A673 (cell line): ENCODE results near the gene MATN1.

Experiments
- EZH2 ChIP-seq: fragments of 200-600 bp; sonication (generic); IDR thresholded peaks from 2 replicates; pipeline ENCODE4 v1.6.1; 2017; ENCODE audit warnings: borderline replicate concordance, low read depth, mild to moderate bottlenecking, mixed read lengths, antibody characterized with exemption, low read length; ENCODE audit not compliant: poor library complexity, severe bottlenecking
- TF ChIP-seq, protein P1 (sequence below): fragments of 300-800, 200-600 bp; sonication (generic); conservative IDR thresholded peaks from 2 replicates; pipeline ENCODE4 v1.5.1; 2017; ENCODE audit warnings: low read depth, mild to moderate bottlenecking, antibody characterized with exemption, low read length, moderate library complexity, mixed read lengths

DNA sequence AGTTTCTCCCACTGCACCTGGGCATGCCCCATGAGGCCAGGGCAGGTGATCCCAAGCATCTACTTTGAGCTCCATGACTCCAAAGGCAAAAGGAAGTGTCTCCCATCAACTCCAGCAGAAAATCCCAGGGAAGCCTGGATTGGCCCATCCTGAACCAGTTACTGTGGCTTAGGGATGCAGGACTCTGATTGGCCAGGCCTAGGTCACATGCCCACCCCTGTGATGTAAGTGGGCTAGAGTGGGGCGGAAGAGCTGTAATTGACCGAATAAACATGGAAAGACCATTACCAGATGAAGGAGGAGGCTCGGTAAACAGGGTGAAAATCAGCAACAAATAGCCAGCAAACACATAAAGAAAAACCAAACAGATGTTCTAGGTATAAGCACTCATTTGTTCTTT lies 45.2 kb downstream of the MATN1 start:
- TF ChIP-seq EZH2: no peak
- TF ChIP-seq, protein P1, sequence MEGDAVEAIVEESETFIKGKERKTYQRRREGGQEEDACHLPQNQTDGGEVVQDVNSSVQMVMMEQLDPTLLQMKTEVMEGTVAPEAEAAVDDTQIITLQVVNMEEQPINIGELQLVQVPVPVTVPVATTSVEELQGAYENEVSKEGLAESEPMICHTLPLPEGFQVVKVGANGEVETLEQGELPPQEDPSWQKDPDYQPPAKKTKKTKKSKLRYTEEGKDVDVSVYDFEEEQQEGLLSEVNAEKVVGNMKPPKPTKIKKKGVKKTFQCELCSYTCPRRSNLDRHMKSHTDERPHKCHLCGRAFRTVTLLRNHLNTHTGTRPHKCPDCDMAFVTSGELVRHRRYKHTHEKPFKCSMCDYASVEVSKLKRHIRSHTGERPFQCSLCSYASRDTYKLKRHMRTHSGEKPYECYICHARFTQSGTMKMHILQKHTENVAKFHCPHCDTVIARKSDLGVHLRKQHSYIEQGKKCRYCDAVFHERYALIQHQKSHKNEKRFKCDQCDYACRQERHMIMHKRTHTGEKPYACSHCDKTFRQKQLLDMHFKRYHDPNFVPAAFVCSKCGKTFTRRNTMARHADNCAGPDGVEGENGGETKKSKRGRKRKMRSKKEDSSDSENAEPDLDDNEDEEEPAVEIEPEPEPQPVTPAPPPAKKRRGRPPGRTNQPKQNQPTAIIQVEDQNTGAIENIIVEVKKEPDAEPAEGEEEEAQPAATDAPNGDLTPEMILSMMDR: no peak
